Endothelial cell of umbilical vein (primary cell): ENCODE results near the gene TOMM40. TPM values are rescaled to one million over a fixed set of nuclear protein-coding genes. Genes with fewer than 3 reads are reported as not detected.

Source experiments
- BruUV-seq: library from RNA; stranded (reverse); fragments of 400-500 nt; replicated peaks from 2 replicates; lab custom pipeline; 2021; lab: Mats Ljungman, UMichigan
- CTCF ChIA-PET: fragments of 300-600, 350-600 bp; sonication (Branson Sonifier 250); formaldehyde crosslinking; loops from one replicate; lab custom pipeline; 2021; ENCODE audit warnings: antibody characterized with exemption, inconsistent platforms; lab: Charles Lee
- POLR2A ChIA-PET: fragments of 300-600, 350-600 bp; sonication (Branson Sonifier 250); formaldehyde crosslinking; loops from one replicate; lab custom pipeline; 2021; ENCODE audit warnings: antibody characterized with exemption, inconsistent platforms; lab: Charles Lee
- DNase-seq: peaks from one replicate; pipeline ENCODE4 v3.0.0-alpha.2; 2011; ENCODE audit warnings: low read depth, low spot score
- FAIRE-seq: peaks from 2 replicates; lab custom pipeline; 2011; peaks lifted over from hg19 to GRCh38; lab: Jason Lieb, UNC
- H2AFZ ChIP-seq: 2 replicates; pipeline ENCODE4 v1.6.0; 2012; ENCODE audit warnings: low read depth, low read length, control low read depth, inconsistent platforms
- H3K27ac ChIP-seq: 2 replicates; pipeline ENCODE4 v1.5.1; 2011; ENCODE audit warnings: low read depth, mild to moderate bottlenecking, control low read depth, low read length, moderate library complexity; ENCODE audit not compliant: insufficient read depth
- H3K27me3 ChIP-seq, 2 experiments: 2 replicates each; pipeline versions ENCODE4 v1.6.0 to v1.6.1; 2011; ENCODE audit warnings: low read length in 2 of 2, mixed read lengths in 1 of 2; ENCODE audit not compliant: control insufficient read depth in 2 of 2, insufficient read depth in 2 of 2
- H3K36me3 ChIP-seq, 2 experiments: 2 replicates in 1 of 2; 3 replicates in 1 of 2; pipeline ENCODE4 v1.5.1; 2011; ENCODE audit warnings: low read length in 2 of 2, mild to moderate bottlenecking in 1 of 2, moderate library complexity in 1 of 2; ENCODE audit not compliant: control insufficient read depth in 2 of 2, insufficient read depth in 2 of 2; ENCODE audit errors: extremely low read depth in 1 of 2
- H3K4me1 ChIP-seq: 3 replicates; pipeline ENCODE4 v1.5.1; 2011; ENCODE audit warnings: mild to moderate bottlenecking, low read length; ENCODE audit not compliant: control insufficient read depth, insufficient read depth; ENCODE audit errors: extremely low read depth
- H3K4me2 ChIP-seq: 2 replicates; pipeline ENCODE4 v1.6.1; 2011; ENCODE audit warnings: low read length, control low read depth, mixed read lengths; ENCODE audit not compliant: insufficient read depth
- H3K4me3 ChIP-seq, 3 experiments: fragments of 200-600 bp in 1 of 3; sonication (generic), shearing (Covaris generic) in 1 of 3; replicated peaks in 1 of 3; 2 replicates each; pipeline ENCODE4 v1.5.1; 2011 to 2016; ENCODE audit warnings: control low read depth in 3 of 3, low read length in 3 of 3, mild to moderate bottlenecking in 2 of 3, inconsistent platforms in 1 of 3, low read depth in 1 of 3, moderate library complexity in 1 of 3; ENCODE audit not compliant: insufficient read depth in 1 of 3
- H3K79me2 ChIP-seq: 2 replicates; pipeline ENCODE4 v1.6.0; 2012; ENCODE audit warnings: low read length, inconsistent platforms; ENCODE audit not compliant: control insufficient read depth, insufficient read depth
- H3K9ac ChIP-seq: replicated peaks from 2 replicates; pipeline ENCODE3; 2011; ENCODE audit warnings: low read length, control low read depth; ENCODE audit not compliant: insufficient read depth; ENCODE audit errors: extremely low read depth
- H3K9me1 ChIP-seq: replicated peaks from 3 replicates; pipeline ENCODE4 v1.6.0; 2011; ENCODE audit warnings: mild to moderate bottlenecking, low read length; ENCODE audit not compliant: control insufficient read depth, insufficient read depth; ENCODE audit errors: extremely low read depth
- H3K9me3 ChIP-seq: replicated peaks from 2 replicates; pipeline ENCODE4 v1.5.1; 2012; ENCODE audit warnings: low read length, inconsistent platforms; ENCODE audit not compliant: control insufficient read depth, insufficient read depth
- H4K20me1 ChIP-seq: replicated peaks from 2 replicates; pipeline ENCODE3; 2011; ENCODE audit warnings: mild to moderate bottlenecking, low read length; ENCODE audit not compliant: control insufficient read depth, insufficient read depth; ENCODE audit errors: extremely low read depth
- EZH2 ChIP-seq: IDR thresholded peaks from 2 replicates; pipeline ENCODE4 v1.6.1; 2012; ENCODE audit warnings: borderline replicate concordance, low read depth, mild to moderate bottlenecking, moderate library complexity, low read length, inconsistent platforms; ENCODE audit not compliant: severe bottlenecking
- GATA2 ChIP-seq: IDR thresholded peaks from 2 replicates; pipeline ENCODE4 v1.7.0; 2011; ENCODE audit warnings: low read depth, mild to moderate bottlenecking, moderate library complexity, mixed read lengths, low read length; ENCODE audit not compliant: insufficient read length, insufficient read depth
- MYC ChIP-seq: IDR thresholded peaks from one replicate; pipeline ENCODE4 v1.6.1; 2011; ENCODE audit warnings: mild to moderate bottlenecking, low read depth, low read length
- dilution Hi-C: fragments of 300-500 bp; cut with MboI; formaldehyde crosslinking; loops from one replicate; pipeline ENCODE4 v1.15.0; 2019; ENCODE audit warnings: low sequenced_read_pairs; ENCODE audit not compliant: extremely low pct_ligation_motif_present
- intact Hi-C: fragments of 100-400 bp; cut with micrococcal nuclease; formaldehyde crosslinking; loops from one replicate; pipeline ENCODE4 v1.10.0; 2022
- polyA plus RNA-seq, 4 experiments: library from polyadenylated mRNA; depleted of rRNA in 3 of 4; stranded (reverse) in 3 of 4; unstranded in 1 of 4; fragments of >200 nt; gene quantifications; 2 replicates each; pipeline versions ENCODE4 v1.2.1 to v1.2.3, GENCODE V29; 2011 to 2012; ENCODE audit warnings: missing spikeins in 1 of 4
- total RNA-seq: library from RNA; stranded (reverse); gene quantifications from 2 replicates; pipeline ENCODE4 v1.2.3, GENCODE V29; 2021
- TF ChIP-seq, protein P1 (sequence below): IDR thresholded peaks from 2 replicates; pipeline ENCODE4 v1.6.1; 2011; ENCODE audit not compliant: insufficient read depth, insufficient read length

Gene TOMM40
- total and polyA plus RNA-seq, 2 donors (not counting 3 experiments of a cell fraction or from before 2014, with no cell fraction given) = 71.8 to 90.7 TPM

DNA sequence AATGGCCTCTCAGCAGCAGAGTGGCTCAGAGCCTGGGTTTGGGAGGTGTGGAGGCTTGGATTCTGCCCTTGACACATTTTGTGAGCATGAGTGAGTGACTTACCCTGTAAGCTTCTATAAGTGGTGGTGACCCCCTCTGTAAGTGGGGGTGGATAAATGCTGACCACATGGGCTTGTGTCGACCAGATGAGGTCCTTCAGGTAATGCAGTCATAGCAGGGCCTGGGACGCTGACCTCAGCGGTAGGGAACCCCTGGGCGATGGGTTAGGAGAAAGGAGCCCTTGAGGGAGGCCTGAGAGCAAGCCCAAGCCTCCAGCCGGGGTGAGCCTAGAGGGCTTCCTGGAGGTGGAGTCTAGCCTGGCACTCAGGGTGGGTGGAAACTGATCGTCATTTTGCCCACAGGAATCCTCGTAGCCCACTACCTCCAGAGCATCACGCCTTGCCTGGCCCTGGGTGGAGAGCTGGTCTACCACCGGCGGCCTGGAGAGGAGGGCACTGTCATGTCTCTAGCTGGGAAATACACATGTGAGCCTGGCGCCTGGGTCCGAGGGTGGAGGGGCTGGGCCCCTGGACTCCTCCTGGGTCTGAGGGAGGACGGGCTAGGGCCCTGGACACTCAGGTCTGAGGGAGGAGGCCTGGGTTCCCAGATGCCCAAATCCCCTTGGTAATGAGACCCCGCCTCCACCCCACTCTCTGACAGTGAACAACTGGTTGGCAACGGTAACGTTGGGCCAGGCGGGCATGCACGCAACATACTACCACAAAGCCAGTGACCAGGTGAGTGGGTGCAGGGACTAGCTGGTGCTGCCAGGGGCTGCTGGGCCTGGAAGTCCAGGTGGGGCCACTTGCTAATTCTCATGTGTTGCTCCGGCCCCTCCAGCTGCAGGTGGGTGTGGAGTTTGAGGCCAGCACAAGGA lies 9.5 kb downstream of the TOMM40 start:
- intact Hi-C loops = no loop called here
- dilution Hi-C loops = no loop called here
- no peak for FAIRE-seq

DNA sequence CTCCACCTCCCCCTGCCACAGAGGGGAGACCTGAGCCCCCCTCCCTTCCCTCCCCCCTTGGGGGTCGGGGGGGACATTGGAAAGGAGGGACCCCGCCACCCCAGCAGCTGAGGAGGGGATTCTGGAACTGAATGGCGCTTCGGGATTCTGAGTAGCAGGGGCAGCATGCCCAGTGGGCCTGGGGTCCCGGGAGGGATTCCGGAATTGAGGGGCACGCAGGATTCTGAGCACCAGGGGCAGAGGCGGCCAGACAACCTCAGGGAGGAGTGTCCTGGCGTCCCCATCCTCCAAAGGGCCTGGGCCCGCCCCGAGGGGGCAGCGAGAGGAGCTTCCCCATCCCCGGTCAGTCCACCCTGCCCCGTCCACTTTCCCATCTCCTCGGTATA lies 12.2 kb downstream of the TOMM40 start:
- DNase-seq (no peak), FAIRE-seq (no peak)
- intact Hi-C loops = loop anchor here (1.0 kb wide), 2 partner anchors 13 to 48 kb away; no protein-coding TSS in a partner anchor
- Histone ChIP-seq H3K9me1 (no peaks in the 10 kb centered on the region), H3K27me3 (peaks cover 9 to 11% of the 10 kb centered on the region in 2 experiments), H3K4me1 (peaks cover 5% of the 10 kb centered on the region), H3K9ac (no peak overlapping the region), H4K20me1 (no peaks in the 10 kb centered on the region), H3K79me2 (no peaks in the 10 kb centered on the region), H3K36me3 (peaks cover 0 to 6% of the 10 kb centered on the region in 2 experiments), H3K9me3 (no peaks in the 10 kb centered on the region), H3K4me2 (no peak overlapping the region), H3K27ac (no peak overlapping the region), H3K4me3 (no peak overlapping the region), H2AFZ (no peak overlapping the region)
- CTCF ChIA-PET = interaction anchor here (0.6 to 5.1 kb wide), 9 partner anchors 9 to 436 kb away, joined by 3 to 62 read pairs (median 5); partner anchors contain the start of genes CLPTM1 and TOMM40
- dilution Hi-C loops = no loop called here
- BruUV-seq = TSS peak; percentile 70
- TF ChIP-seq EZH2 = no peak
- POLR2A ChIA-PET = no interaction called here

More for the DNA sequence above, 9.5 kb downstream of the TOMM40 start:
- CTCF ChIA-PET = no interaction called here
- DNase-seq = no peak
- TF ChIP-seq GATA2 (no peak), MYC (no peak)
- TF ChIP-seq, protein P1, sequence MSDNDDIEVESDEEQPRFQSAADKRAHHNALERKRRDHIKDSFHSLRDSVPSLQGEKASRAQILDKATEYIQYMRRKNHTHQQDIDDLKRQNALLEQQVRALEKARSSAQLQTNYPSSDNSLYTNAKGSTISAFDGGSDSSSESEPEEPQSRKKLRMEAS = no peak
- Histone ChIP-seq H3K9me1 (no peaks in the 10 kb centered on the region), H3K79me2 (peaks cover 2% of the 10 kb centered on the region), H3K36me3 (peaks cover 5 to 25% of the 10 kb centered on the region in 2 experiments), H3K9me3 (no peaks in the 10 kb centered on the region), H3K9ac (no peak overlapping the region), H3K4me3 (no peak overlapping the region), H2AFZ (no peak overlapping the region), H3K27ac (no peak overlapping the region), H4K20me1 (no peaks in the 10 kb centered on the region), H3K27me3 (peaks cover 2 to 6% of the 10 kb centered on the region in 2 experiments), H3K4me2 (no peak overlapping the region), H3K4me1 (peaks cover under 1% of the 10 kb centered on the region)
- POLR2A ChIA-PET = no interaction called here
- BruUV-seq = no TSS peak
